Astrocyte of the cerebellum (primary cell): ENCODE data around the gene MRM2.
A peak's percentile ranks its signal among the peaks of the same experiment; 100 is the strongest.

ENCODE experiments used
- DNase-seq: peaks from one replicate; pipeline ENCODE4 v3.0.0-alpha.2; 2011; ENCODE audit warnings: low read depth
- H3K4me3 ChIP-seq: 2 replicates; pipeline ENCODE4 v1.5.1; 2011; ENCODE audit warnings: mild to moderate bottlenecking, low read depth, low read length, moderate library complexity
- in situ Hi-C: cut with HindIII; loops from 2 replicates; pipeline ENCODE4 v1.10.0; 2017; ENCODE audit warnings: low sequenced_read_pairs
- TF ChIP-seq, protein P1 (sequence below): IDR thresholded peaks from 2 replicates; pipeline ENCODE4 v1.5.1; 2012; ENCODE audit warnings: low read length, low read depth, moderate library complexity, mild to moderate bottlenecking; ENCODE audit errors: missing control alignments

MRM2 gene

DNA sequence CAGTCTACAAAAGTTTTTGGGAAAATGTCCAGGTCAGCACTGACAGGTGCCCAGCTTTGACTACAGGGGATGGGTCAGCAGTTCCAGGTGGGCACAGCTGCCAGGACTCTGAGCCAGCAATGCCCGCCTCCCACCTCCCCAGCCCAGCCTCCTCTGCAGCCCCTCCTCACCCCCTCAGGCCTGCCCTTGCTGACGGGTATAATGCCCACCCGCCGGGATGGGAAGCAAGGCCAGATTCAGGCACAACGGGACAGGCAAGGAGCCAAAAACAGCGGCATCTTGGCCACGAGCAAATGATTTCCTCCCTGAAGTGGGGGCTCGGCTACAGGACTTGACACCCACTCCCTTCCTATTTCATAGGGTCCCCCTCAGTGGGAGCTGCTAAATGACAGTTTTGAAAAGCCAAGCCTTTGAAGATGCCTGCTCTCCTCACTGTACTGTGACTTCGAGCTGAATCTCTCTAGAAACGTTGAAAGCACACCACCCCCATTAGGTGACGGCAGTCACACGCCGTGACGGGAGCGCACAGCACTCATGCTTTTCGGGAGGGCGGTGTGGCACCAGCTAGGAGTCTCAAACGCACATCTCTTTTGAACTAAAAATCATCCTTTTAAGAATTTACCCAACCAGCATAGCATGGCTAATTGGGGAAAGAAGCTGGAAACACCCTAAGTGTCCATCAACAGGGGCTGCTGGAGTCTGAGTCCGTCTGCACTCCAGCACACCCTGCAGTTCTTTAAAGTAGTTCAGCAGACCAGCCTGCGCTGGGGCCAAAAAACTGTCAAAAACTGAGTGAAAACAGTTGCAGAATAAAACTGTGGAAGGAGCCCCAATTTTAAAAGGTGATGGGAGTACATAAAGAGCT is 38.9 kb downstream of the MRM2 start:
- in situ Hi-C loops = loop anchor here (10.0 kb wide), 1 partner anchor 48 kb away; no protein-coding TSS in a partner anchor
- no peak for DNase-seq
- H3K4me3 ChIP-seq = no peak overlapping the region
- TF ChIP-seq, protein P1, sequence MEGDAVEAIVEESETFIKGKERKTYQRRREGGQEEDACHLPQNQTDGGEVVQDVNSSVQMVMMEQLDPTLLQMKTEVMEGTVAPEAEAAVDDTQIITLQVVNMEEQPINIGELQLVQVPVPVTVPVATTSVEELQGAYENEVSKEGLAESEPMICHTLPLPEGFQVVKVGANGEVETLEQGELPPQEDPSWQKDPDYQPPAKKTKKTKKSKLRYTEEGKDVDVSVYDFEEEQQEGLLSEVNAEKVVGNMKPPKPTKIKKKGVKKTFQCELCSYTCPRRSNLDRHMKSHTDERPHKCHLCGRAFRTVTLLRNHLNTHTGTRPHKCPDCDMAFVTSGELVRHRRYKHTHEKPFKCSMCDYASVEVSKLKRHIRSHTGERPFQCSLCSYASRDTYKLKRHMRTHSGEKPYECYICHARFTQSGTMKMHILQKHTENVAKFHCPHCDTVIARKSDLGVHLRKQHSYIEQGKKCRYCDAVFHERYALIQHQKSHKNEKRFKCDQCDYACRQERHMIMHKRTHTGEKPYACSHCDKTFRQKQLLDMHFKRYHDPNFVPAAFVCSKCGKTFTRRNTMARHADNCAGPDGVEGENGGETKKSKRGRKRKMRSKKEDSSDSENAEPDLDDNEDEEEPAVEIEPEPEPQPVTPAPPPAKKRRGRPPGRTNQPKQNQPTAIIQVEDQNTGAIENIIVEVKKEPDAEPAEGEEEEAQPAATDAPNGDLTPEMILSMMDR = peak; percentile 27

DNA sequence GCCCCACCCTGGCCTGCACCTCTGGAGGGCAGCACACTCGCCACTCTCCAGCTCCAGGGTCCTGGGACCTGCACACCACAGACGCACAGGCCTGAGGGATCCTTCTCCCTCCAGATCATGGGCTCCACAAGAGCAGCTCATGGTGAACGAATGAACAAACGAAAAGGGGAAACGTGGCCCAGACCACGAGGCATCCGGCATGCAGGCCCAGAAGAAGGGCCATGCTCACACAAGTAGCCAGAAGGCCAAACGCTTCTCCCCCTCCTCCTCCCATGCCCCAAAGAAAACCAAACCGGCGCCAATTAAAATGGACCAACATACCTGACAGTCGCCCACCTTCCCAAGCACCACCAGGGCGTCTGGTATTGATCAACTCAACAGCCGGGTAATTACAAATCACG is 39.6 kb downstream of the MRM2 start:
- no peak overlapping the region for H3K4me3 ChIP-seq
- DNase-seq = no peak
- TF ChIP-seq, protein P1 = no peak
- in situ Hi-C loops = loop anchor here (10.0 kb wide), 1 partner anchor 48 kb away; no protein-coding TSS in a partner anchor

DNA sequence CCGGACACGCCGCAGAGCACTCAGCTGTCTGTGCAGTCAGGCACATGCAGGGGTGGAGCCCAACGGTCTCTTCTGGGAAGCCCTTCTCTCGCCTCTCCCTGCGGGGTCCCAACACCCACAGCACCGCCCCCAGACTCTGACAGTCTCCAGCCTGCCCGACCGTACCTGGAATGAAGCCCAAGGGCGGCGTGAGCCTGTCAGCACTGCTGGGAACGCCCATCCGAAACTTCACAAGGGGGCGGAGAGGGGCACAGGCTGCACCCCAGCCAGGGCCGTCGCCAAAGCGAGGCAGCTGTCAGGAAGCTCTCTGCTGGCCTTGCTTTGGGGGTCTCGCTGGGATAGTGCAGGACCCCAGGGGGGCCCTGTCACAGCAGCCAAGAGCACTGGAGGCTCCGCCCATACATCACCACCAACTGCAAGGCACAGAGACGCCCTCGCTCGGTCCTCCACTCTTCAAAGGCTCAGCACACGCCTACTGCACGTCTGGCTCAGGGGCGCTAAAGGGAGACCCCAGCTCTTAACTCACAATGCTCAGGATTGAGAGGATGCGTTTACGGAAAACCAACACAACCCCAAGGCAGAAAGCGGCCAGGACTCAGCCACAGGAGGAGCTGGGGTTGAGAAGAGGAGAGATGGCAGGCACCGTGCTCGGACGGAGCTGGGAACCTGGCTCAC is 40.2 kb downstream of the MRM2 start:
- no peak overlapping the region for H3K4me3 ChIP-seq
- in situ Hi-C loops = loop anchor here (10.0 kb wide), 1 partner anchor 47 kb away; no protein-coding TSS in a partner anchor
- TF ChIP-seq, protein P1 = no peak
- DNase-seq = no peak

DNA sequence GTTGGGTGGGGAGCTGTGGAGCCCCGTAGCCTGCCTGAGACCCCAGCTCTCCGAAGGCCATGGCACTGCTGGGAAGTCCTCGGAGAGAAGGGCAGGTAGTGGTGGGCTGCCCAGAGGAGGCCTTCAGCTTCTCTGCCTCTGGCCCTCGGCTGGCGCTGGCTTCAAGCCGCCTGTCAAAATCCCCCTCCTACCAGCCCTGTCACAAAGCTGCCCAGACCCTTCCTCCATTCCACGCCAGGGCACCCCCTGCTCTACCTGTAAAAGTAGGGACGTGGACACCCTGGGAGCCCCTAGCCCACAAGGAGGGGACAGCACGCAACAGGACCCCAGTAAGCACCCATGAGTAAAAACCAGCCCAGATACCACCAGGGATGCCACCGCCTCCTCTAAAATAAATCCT is 40.9 kb downstream of the MRM2 start:
- DNase-seq = no peak
- TF ChIP-seq, protein P1 = no peak
- in situ Hi-C loops = loop anchor here (10.0 kb wide), 1 partner anchor 46 kb away; no protein-coding TSS in a partner anchor
- H3K4me3 ChIP-seq = no peak overlapping the region

DNA sequence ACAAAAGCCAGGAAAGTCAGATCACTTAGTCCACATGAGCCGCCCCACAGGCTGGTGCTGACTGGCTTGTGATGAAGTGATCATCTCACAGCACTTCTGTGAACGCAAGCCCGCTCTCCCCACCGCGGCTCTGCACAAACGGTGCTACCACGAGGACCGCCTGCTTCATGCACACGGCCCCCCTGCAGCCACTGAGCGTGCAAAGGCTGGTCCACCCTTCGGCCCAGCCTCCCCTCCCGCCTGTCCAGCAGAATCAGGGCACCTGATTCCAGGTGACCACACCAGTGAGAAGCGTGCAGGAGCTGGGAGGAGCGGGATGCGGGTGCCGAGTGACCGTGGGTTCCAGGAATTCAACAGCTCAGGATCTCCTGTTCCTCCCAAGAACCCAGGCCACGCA is 41.4 kb downstream of the MRM2 start:
- no peak overlapping the region for H3K4me3 ChIP-seq
- TF ChIP-seq, protein P1 = no peak
- in situ Hi-C loops = loop anchor here (10.0 kb wide), 1 partner anchor 46 kb away; no protein-coding TSS in a partner anchor
- no peak for DNase-seq

DNA sequence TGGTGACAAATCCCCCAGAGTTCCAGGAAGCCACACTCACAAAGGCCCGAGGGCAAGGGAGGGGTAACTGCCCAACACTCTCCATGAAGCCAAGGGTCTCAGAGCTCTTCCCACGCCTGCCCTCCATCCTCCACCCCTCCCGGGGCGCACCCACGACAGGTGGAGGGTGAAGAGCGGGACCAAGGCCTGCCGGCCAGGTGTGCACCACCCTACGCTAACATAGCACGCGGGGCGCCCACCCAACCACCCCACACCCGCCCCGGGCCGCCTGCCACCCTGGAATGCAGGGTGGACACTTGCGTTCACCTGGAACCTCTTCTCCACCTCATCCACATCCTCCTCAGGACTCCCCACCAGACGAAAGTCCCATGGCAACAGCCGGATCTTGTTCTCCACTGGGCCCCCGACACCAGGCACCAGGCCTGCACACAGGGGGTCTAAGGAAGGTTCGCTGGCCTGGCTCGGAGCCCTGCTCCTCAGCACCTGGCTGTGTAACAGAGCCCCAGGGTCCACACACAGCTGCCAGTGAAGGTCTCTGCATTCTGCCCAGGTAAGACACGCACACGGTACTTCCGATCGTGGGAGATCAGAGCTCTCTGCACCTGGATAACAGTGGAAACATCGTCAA is 41.9 kb downstream of the MRM2 start:
- in situ Hi-C loops = loop anchor here (10.0 kb wide), 1 partner anchor 45 kb away; no protein-coding TSS in a partner anchor
- no peak for DNase-seq
- no peak overlapping the region for H3K4me3 ChIP-seq
- TF ChIP-seq, protein P1 = no peak
